ENCODE measurements around the gene OXER1. TPM values are rescaled to one million over a fixed set of nuclear protein-coding genes. Genes with fewer than 3 reads are reported as not detected.

The OXER1 gene
- total and polyA plus RNA-seq, 2 of the 13 experiments (the other 11 are each of a cell fraction or from before 2014, with no cell fraction given) = 8.0 to 9.0 TPM

- no peak for TF ChIP-seq RFX3 (CRISPR knock-in tag; IDR thresholded peaks at IDR 0.05)
- TF ChIP-seq PATZ1 (CRISPR knock-in tag; IDR thresholded peaks at IDR 0.05) = peak; percentile 47
- peak; percentile 67; the same call in 1 of the 2 replicates for TF ChIP-seq ZNF501 (CRISPR knock-in tag; IDR thresholded peaks at IDR 0.05)
- no peak for TF ChIP-seq MED13 (CRISPR knock-in tag; IDR thresholded peaks at IDR 0.05)
- TF ChIP-seq, protein P1, sequence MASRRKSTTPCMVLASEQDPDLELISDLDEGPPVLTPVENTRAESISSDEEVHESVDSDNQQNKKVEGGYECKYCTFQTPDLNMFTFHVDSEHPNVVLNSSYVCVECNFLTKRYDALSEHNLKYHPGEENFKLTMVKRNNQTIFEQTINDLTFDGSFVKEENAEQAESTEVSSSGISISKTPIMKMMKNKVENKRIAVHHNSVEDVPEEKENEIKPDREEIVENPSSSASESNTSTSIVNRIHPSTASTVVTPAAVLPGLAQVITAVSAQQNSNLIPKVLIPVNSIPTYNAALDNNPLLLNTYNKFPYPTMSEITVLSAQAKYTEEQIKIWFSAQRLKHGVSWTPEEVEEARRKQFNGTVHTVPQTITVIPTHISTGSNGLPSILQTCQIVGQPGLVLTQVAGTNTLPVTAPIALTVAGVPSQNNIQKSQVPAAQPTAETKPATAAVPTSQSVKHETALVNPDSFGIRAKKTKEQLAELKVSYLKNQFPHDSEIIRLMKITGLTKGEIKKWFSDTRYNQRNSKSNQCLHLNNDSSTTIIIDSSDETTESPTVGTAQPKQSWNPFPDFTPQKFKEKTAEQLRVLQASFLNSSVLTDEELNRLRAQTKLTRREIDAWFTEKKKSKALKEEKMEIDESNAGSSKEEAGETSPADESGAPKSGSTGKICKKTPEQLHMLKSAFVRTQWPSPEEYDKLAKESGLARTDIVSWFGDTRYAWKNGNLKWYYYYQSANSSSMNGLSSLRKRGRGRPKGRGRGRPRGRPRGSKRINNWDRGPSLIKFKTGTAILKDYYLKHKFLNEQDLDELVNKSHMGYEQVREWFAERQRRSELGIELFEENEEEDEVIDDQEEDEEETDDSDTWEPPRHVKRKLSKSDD (CRISPR knock-in tag; IDR thresholded peaks at IDR 0.05; ENCODE audit: low read depth) = no peak
- no peak for TF ChIP-seq JUNB (CRISPR knock-in tag; IDR thresholded peaks at IDR 0.05; ENCODE audit: borderline replicate concordance)
- no peak for TF ChIP-seq IKZF4 (CRISPR knock-in tag; IDR thresholded peaks at IDR 0.05; ENCODE audit: borderline replicate concordance, low read depth, not compliant biosample characterization)
- TF ChIP-seq, protein P2, sequence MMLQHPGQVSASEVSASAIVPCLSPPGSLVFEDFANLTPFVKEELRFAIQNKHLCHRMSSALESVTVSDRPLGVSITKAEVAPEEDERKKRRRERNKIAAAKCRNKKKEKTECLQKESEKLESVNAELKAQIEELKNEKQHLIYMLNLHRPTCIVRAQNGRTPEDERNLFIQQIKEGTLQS (CRISPR knock-in tag; IDR thresholded peaks at IDR 0.05) = no peak; the same call in 1 of the 2 replicates
- TF ChIP-seq ZFP36 (IDR thresholded peaks at IDR 0.05; ENCODE audit: borderline replicate concordance, low read depth, low read length, partially characterized antibody) = no peak
- TF ChIP-seq, protein P3, sequence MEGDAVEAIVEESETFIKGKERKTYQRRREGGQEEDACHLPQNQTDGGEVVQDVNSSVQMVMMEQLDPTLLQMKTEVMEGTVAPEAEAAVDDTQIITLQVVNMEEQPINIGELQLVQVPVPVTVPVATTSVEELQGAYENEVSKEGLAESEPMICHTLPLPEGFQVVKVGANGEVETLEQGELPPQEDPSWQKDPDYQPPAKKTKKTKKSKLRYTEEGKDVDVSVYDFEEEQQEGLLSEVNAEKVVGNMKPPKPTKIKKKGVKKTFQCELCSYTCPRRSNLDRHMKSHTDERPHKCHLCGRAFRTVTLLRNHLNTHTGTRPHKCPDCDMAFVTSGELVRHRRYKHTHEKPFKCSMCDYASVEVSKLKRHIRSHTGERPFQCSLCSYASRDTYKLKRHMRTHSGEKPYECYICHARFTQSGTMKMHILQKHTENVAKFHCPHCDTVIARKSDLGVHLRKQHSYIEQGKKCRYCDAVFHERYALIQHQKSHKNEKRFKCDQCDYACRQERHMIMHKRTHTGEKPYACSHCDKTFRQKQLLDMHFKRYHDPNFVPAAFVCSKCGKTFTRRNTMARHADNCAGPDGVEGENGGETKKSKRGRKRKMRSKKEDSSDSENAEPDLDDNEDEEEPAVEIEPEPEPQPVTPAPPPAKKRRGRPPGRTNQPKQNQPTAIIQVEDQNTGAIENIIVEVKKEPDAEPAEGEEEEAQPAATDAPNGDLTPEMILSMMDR (CRISPR knock-in tag; IDR thresholded peaks at IDR 0.05) = peak; percentile 89
- TF ChIP-seq NONO (IDR thresholded peaks at IDR 0.05) = no peak
- TF ChIP-seq NONO (CRISPR knock-in tag; conservative IDR thresholded peaks at IDR 0.05) = no peak
- TF ChIP-seq ZNF383 (CRISPR knock-in tag; IDR thresholded peaks at IDR 0.05; ENCODE audit: borderline replicate concordance) = no peak
- peak; percentile 69 for TF ChIP-seq SMC3 (IDR thresholded peaks at IDR 0.05; ENCODE audit: low read length)
- TF ChIP-seq MAFG (CRISPR knock-in tag; IDR thresholded peaks at IDR 0.05) = no peak
- TF ChIP-seq ZNF775 (CRISPR knock-in tag; IDR thresholded peaks at IDR 0.05; ENCODE audit: borderline replicate concordance) = no peak
- TF ChIP-seq CEBPZ (IDR thresholded peaks at IDR 0.05; ENCODE audit: low read length) = no peak
- TF ChIP-seq, protein P4, sequence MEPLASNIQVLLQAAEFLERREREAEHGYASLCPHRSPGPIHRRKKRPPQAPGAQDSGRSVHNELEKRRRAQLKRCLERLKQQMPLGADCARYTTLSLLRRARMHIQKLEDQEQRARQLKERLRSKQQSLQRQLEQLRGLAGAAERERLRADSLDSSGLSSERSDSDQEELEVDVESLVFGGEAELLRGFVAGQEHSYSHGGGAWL (CRISPR knock-in tag; IDR thresholded peaks at IDR 0.05) = no peak; the same call in 1 of the 2 replicates
Measured at GRCh38 chr2:42794271-42795046, 30.5 kb upstream of the OXER1 start (continued).
